AG10803 (cell line): Measurements from ENCODE around the gene CELSR1.

Experiments
- DNase-seq: peaks from one replicate; pipeline ENCODE4 v3.0.0; 2010; ENCODE audit warnings: low read depth
- H3K4me3 ChIP-seq: 2 replicates; pipeline ENCODE4 v1.5.1; 2011; ENCODE audit warnings: mild to moderate bottlenecking, low read length, control low read depth
- CTCF ChIP-seq: conservative IDR thresholded peaks from 2 replicates; pipeline ENCODE4 v1.5.1; 2011; ENCODE audit warnings: mild to moderate bottlenecking, low read length, control low read depth, inconsistent platforms

Gene CELSR1

DNA sequence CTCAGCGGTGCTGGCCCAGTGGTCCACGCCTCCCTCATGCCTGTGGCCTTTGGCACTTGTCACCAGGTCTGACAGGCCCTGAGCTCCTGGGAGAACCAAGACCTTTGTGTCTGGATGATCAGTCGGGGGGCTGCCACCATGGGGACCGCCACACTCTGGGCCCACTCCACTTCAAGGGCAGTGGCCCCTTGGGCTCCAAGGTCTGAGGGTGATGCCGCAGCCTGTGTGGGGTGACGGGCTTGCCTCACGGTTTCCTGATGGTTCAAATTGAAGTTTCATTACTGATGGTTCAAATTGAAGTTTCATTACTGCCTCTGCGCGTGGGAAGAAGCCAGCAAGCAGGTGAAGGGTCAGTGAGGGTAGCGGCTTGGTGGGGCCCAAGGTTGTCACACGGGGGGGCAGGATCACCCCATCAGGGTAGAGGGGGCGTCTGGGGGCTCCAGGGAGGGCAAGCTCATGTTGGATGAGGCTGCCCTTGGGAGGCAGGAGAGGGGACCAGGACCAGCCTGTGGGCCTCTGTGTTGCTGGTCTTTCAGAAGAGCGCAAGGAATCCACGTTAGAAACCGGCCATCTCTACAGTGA, 174.4 kb downstream of the CELSR1 start:
- no peak for DNase-seq
- H3K4me3 ChIP-seq: no peak overlapping the region

DNA sequence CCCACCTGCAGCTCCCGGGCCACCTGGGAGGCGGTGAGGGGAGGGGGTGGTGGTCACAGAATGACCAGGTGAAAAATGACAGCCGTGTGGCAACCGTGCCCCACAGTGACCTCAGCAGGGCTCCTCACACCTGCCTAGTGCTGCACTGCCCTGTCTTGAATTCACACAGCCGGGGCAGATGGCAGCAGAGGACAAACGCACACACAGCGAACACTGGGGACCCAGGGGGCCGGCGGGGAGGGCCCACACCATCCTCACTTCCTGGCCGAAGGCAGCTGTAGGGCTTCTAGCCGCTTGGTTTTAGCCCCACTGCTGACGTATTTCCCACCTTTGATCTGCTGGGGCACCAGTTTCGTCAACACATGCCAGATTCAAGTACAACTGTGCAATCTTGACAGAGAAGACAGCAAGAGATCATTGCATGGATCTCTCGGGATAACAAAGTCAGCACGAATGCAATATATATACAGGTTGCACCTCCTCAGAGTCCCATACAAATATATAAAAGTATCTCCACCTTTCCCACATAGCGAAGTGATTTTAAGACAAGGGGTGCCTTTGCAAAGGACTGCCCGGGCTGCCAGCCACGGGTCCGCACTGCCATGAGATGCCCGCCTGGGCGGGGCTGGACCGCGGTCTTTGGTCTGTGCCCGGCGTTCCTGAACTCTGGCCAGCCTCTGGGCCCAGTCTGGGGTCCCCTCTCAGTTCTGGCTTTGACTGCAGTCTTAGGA, 175.1 kb downstream of the CELSR1 start:
- H3K4me3 ChIP-seq: no peak overlapping the region
- no peak for TF ChIP-seq CTCF
- no peak for DNase-seq

More for the DNA sequence above, 174.4 kb downstream of the CELSR1 start:
- TF ChIP-seq CTCF: no peak

DNA sequence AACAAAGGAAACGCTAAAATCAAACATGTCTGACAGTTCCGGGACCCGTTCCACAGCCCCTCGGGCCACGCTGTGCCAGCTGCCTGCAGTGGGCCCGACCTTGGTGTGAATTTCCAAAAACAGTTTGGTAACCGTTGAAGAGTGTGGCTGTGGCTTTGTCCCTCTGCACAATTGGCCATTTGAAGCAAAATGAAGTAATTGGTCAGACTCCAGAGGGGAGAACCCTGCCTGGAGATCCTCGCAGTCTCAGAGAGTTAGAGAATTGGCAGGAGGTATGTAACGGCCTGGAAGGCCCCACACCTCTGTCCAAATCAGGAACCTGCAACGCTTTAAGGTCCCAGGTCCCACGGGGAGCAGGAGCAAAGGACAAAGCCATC, 175.6 kb downstream of the CELSR1 start:
- DNase-seq: no peak
- no peak overlapping the region for H3K4me3 ChIP-seq
- TF ChIP-seq CTCF: no peak

- DNase-seq: no peak
- H3K4me3 ChIP-seq: no peak overlapping the region
- TF ChIP-seq CTCF: no peak
These were observed 176.5 kb downstream of the CELSR1 start for GRCh38 chr22:46360891-46361290.

DNA sequence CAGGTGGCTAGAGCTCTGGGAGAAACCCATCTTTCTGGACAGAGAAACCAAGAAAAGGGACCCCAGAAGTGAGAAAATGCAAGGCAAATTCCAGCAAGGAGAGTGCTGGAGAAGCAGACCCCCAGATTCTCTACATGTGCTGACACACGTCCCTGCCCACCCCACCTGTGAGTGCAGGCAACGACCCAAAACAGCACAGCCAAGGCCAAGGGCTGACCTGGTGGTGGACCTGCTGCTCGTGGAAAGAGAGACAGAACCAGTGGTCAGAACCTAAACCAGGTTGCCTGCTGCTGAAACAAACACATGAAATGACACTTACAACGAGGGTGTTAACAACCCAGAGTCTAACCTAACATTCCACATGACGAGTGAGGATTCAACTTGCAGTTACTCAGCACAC, 177.3 kb downstream of the CELSR1 start:
- TF ChIP-seq CTCF: no peak
- no peak overlapping the region for H3K4me3 ChIP-seq
- DNase-seq: no peak

DNA sequence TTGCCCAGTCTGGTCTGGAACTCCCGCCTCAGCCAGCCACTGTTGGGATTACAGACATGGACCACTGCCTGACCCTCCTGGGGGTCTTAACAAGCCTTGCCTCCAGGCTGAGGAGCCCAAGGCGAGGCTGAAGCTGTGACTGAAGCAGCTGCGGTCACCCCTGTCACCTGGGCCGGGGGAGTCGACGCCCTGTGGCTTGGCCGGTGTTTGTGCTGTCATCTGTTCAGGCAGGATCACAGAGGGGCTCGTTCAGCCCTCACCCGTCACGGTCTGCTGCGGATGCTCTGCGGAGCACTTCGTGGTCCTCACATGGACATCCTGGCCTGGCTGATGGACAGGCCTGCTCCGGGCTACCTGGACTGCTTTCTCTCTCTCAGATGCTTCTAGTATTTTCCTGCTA, 178.1 kb downstream of the CELSR1 start:
- no peak for DNase-seq
- H3K4me3 ChIP-seq: no peak overlapping the region
- TF ChIP-seq CTCF: no peak

DNA sequence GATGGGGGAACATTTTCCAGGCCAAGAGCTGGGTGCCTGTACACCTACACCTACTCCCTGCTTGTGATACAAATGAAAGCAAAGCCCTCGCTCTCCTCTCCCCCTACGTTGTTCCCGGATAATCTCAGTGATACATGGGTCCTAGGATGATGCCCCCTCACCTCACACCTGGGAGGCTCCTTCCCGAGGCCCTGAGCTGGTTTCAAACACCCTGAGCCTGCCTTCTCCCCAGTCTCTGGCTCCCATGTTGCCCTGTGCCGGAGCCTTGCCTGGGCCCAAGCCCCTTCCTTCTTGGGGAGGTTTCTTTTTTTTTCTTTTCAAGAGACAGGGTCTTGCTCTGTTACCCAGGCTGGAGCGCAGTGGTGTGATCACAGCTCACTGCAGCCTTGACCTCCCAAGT, 178.7 kb downstream of the CELSR1 start:
- no peak overlapping the region for H3K4me3 ChIP-seq
- DNase-seq: no peak
- no peak for TF ChIP-seq CTCF
